K562 (cell line): ENCODE data around the gene GMPR2. TPM values are rescaled to one million over a fixed set of nuclear protein-coding genes. Genes with fewer than 3 reads are reported as not detected.

Source experiments
- ATF7 ChIP-seq: fragments of 450-650 bp; IDR thresholded peaks from 2 replicates; pipeline ENCODE4 v1.7.1; 2014; ENCODE audit warnings: mild to moderate bottlenecking, moderate library complexity
- BRCA1 ChIP-seq, 2 experiments: fragments of 450-650 bp in 1 of 2; sonication (generic) in 1 of 2; formaldehyde crosslinking in 1 of 2; IDR thresholded peaks; 2 replicates each; pipeline versions ENCODE4 v1.5.0 to v1.6.1; 2017 to 2020; ENCODE audit warnings: mild to moderate bottlenecking in 1 of 2, missing genetic modification reagents in 1 of 2
- CREM ChIP-seq: IDR thresholded peaks from 2 replicates; pipeline ENCODE4 v1.6.1; 2014; ENCODE audit warnings: antibody characterized with exemption, low read depth
- DNMT1 ChIP-seq: fragments of 450-650 bp; IDR thresholded peaks from 2 replicates; pipeline ENCODE4 v1.6.1; 2016; ENCODE audit warnings: antibody characterized with exemption, mild to moderate bottlenecking
- ETV1 ChIP-seq: fragments of 450-650 bp; conservative IDR thresholded peaks from 2 replicates; pipeline ENCODE4 v1.6.1; 2016; ENCODE audit warnings: missing genetic modification characterization, control low read depth, low read depth, missing compliant biosample characterization
- ETV5 ChIP-seq: sonication (generic); formaldehyde crosslinking; IDR thresholded peaks from 2 replicates; pipeline ENCODE4 v1.4.0; 2020; ENCODE audit warnings: low read depth, mild to moderate bottlenecking, missing genetic modification reagents
- ETV6 ChIP-seq, 3 experiments: fragments of 150-350 bp in 1 of 3; sonication (generic) in 1 of 3; formaldehyde crosslinking in 1 of 3; IDR thresholded peaks; 2 replicates each; pipeline versions ENCODE4 v1.6.1 to v1.8.0; 2014 to 2022; ENCODE audit warnings: borderline replicate concordance in 2 of 3, low read depth in 2 of 3, antibody characterized with exemption in 1 of 3, low read length in 1 of 3, mild to moderate bottlenecking in 1 of 3, missing genetic modification reagents in 1 of 3
- GATA2 ChIP-seq: sonication (generic); formaldehyde crosslinking; IDR thresholded peaks from 2 replicates; pipeline ENCODE4 v1.4.0; 2020; ENCODE audit warnings: mild to moderate bottlenecking, missing genetic modification reagents
- JUND ChIP-seq, 2 experiments: IDR thresholded peaks; 2 replicates in 1 of 2; 3 replicates in 1 of 2; pipeline ENCODE4 v1.6.1; 2011; ENCODE audit warnings: borderline replicate concordance in 2 of 2, low read depth in 2 of 2, low read length in 2 of 2, improper control_type of control experiment in 1 of 2, missing biosample characterization in 1 of 2, missing genetic modification characterization in 1 of 2, missing genetic modification reagents in 1 of 2
- KDM1A ChIP-seq, 2 experiments: fragments of 450-650 bp; IDR thresholded peaks; 2 replicates each; pipeline ENCODE4 v1.6.1; 2016; ENCODE audit warnings: mild to moderate bottlenecking in 2 of 2
- NRF1 ChIP-seq, 2 experiments: fragments of 450-650 bp; IDR thresholded peaks in 1 of 2; conservative IDR thresholded peaks in 1 of 2; 2 replicates each; pipeline ENCODE4 v1.6.1; 2014; ENCODE audit warnings: mild to moderate bottlenecking in 2 of 2
- WHSC1 ChIP-seq: IDR thresholded peaks from one replicate; pipeline ENCODE4 v1.6.1; 2012; ENCODE audit warnings: low read length, control low read depth, inconsistent platforms
- ZBTB11 ChIP-seq, 3 experiments: fragments of 200-800 bp in 1 of 3; fragments of 250-450 bp in 1 of 3; fragments of 450-650 bp in 1 of 3; sonication (Bioruptor Pico) in 1 of 3; sonication (Bioruptor generic) in 1 of 3; formaldehyde crosslinking in 1 of 3; IDR thresholded peaks; 2 replicates each; pipeline versions ENCODE4 v1.6.1 to v1.8.0; 2016 to 2022; ENCODE audit warnings: mild to moderate bottlenecking in 2 of 3, missing genetic modification characterization in 2 of 3, missing compliant biosample characterization in 1 of 3, moderate library complexity in 1 of 3
- ZNF217 ChIP-seq: sonication (generic); formaldehyde crosslinking; IDR thresholded peaks from 2 replicates; pipeline ENCODE4 v1.8.0; 2022; ENCODE audit warnings: mild to moderate bottlenecking, missing genetic modification reagents
- polyA plus RNA-seq, 8 experiments: library from polyadenylated mRNA; depleted of rRNA in 4 of 8; stranded (reverse) in 5 of 8; unstranded in 3 of 8; fragments of >200 nt; fragmentation: Nextera tagmentation in 2 of 8; fragmentation: Illumina TruSeq in 1 of 8; extraction: Ambion mirVana in 2 of 8; extraction: Trizol in 1 of 8; gene quantifications; 2 replicates each; pipeline versions ENCODE4 v1.2.1 to v1.2.3, GENCODE V29; 2011 to 2014; ENCODE audit warnings: inconsistent platforms in 1 of 8, missing spikeins in 1 of 8
- total RNA-seq, 7 experiments: library from RNA; depleted of rRNA in 6 of 7; stranded (reverse); fragments of >200 nt in 6 of 7; fragmentation: Illumina TruSeq in 2 of 7; extraction: Trizol in 2 of 7; gene quantifications; 2 replicates each; pipeline versions ENCODE4 v1.2.1 to v1.2.3, GENCODE V29; 2011 to 2021; ENCODE audit warnings: low replicate concordance in 1 of 7
- TF ChIP-seq, protein P1 (sequence below): fragments of 250-450 bp; sonication (Bioruptor Pico); IDR thresholded peaks from 2 replicates; pipeline ENCODE4 v1.5.0; 2021
- TF ChIP-seq, protein P2 (sequence below): fragments of 450-650 bp; IDR thresholded peaks from 2 replicates; pipeline ENCODE4 v1.6.1; 2016; ENCODE audit warnings: borderline replicate concordance
- TF ChIP-seq, protein P3 (sequence below), 2 experiments: fragments of 450-650 bp in 1 of 2; sonication (generic) in 1 of 2; formaldehyde crosslinking in 1 of 2; IDR thresholded peaks in 1 of 2; conservative IDR thresholded peaks in 1 of 2; 2 replicates each; pipeline versions ENCODE4 v1.6.1 to v1.8.1; 2016 to 2023; ENCODE audit warnings: mild to moderate bottlenecking in 2 of 2, moderate library complexity in 2 of 2, inconsistent platforms in 1 of 2, missing genetic modification reagents in 1 of 2

Gene GMPR2
- total and polyA plus RNA-seq, 9 of the 15 experiments (the other 6 are each of a cell fraction or from before 2014, with no cell fraction given), result 26.4 to 67.4 (median 36.3) TPM

DNA sequence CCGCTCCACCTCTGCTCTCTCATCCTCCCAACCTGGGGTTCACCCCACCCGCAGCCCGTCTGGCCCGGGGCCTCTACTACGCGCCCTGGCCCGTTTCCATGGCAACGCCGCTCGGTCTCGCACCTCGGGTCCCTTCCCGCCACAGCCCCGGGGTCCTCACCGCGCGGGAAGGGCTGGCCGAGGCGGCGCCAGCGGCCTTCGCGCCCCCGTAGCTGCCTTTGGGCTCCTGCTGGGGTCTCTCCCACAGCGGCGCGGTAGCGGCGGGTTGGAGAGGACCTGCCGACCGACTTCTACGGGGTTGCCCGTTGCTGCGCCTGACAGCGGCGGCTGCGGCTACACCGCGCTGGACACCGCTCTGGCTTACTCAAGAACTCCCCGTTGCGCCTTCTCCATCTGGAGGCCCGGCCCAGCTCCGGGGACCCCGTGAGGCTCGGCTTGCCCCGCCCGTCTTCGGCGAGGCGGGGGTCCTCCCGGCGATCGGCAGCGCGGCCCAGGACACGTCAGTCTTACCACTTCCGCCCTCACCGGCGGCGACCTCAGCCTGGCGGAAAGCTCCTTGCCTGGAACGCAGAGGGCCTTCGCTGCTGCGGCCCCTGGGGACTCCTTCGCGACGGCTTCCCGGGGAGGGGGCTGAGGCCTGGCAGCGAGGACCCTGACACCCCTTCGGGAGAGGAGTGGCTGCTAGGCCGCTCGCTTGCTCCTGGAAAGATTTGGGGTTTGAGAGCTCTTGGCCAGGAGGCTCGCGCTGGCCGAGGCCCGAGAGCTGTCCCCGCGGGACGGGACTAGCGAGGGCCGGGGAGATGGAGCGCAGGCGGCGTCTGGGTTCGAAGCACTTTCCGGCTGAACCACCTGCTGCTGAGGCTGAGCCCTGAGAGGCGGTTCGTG is 37.3 kb upstream of the GMPR2 start, which contains the start of gene TM9SF1 (continued):
- TF ChIP-seq ZBTB11 (CRISPR knock-in tag; IDR thresholded peaks at IDR 0.05) (peak in 2 of 3 experiments; percentile 78 to 97; a peak in 4 of 6 replicates), BRCA1 (IDR thresholded peaks at IDR 0.05) (no peak), BRCA1 (CRISPR knock-in tag; IDR thresholded peaks at IDR 0.05) (no peak), ETV1 (tag) (peak; percentile 65), WHSC1 (no peak), GATA2 (CRISPR knock-in tag) (no peak), DNMT1 (no peak), ETV5 (CRISPR knock-in tag) (peak; percentile 33), NRF1 (conservative IDR thresholded peaks at IDR 0.05 in 1 of 2, IDR thresholded peaks at IDR 0.05 in 1 of 2) (peak; percentile 39 to 49; a peak in 2 of 4 replicates), ZNF217 (no peak), CREM (peak; percentile 93), ETV6 (IDR thresholded peaks at IDR 0.05; ENCODE audit: borderline replicate concordance in 1 of 2, low read depth in 2 of 2, low read length in 1 of 2) (no peak), ETV6 (CRISPR knock-in tag; IDR thresholded peaks at IDR 0.05; ENCODE audit: borderline replicate concordance) (no peak), KDM1A (IDR thresholded peaks at IDR 0.05) (no peak), ATF7 (peak; percentile 90), JUND (IDR thresholded peaks at IDR 0.05; ENCODE audit: borderline replicate concordance, low read depth, low read length) (peak; percentile 80), JUND (tag; IDR thresholded peaks at IDR 0.05; ENCODE audit: borderline replicate concordance, low read depth, low read length) (peak; percentile 37; the same call in 1 of the 3 replicates)
- TF ChIP-seq, protein P1, sequence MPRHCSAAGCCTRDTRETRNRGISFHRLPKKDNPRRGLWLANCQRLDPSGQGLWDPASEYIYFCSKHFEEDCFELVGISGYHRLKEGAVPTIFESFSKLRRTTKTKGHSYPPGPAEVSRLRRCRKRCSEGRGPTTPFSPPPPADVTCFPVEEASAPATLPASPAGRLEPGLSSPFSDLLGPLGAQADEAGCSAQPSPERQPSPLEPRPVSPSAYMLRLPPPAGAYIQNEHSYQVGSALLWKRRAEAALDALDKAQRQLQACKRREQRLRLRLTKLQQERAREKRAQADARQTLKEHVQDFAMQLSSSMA, result no peak
- TF ChIP-seq, protein P2, sequence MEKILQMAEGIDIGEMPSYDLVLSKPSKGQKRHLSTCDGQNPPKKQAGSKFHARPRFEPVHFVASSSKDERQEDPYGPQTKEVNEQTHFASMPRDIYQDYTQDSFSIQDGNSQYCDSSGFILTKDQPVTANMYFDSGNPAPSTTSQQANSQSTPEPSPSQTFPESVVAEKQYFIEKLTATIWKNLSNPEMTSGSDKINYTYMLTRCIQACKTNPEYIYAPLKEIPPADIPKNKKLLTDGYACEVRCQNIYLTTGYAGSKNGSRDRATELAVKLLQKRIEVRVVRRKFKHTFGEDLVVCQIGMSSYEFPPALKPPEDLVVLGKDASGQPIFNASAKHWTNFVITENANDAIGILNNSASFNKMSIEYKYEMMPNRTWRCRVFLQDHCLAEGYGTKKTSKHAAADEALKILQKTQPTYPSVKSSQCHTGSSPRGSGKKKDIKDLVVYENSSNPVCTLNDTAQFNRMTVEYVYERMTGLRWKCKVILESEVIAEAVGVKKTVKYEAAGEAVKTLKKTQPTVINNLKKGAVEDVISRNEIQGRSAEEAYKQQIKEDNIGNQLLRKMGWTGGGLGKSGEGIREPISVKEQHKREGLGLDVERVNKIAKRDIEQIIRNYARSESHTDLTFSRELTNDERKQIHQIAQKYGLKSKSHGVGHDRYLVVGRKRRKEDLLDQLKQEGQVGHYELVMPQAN, result peak; percentile 72; the same call in 1 of the 2 replicates
- TF ChIP-seq, protein P3, sequence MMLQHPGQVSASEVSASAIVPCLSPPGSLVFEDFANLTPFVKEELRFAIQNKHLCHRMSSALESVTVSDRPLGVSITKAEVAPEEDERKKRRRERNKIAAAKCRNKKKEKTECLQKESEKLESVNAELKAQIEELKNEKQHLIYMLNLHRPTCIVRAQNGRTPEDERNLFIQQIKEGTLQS (IDR thresholded peaks at IDR 0.05), result peak; percentile 49
- TF ChIP-seq, protein P3 (CRISPR knock-in tag; conservative IDR thresholded peaks at IDR 0.05), result peak; percentile 68; the same call in 1 of the 2 replicates
